Kidney epithelial cell (primary cell): Measurements from ENCODE around the gene SLC25A14. TPM values are rescaled to one million over a fixed set of nuclear protein-coding genes. Genes with fewer than 3 reads are reported as not detected.

ENCODE experiments used
- DNase-seq: peaks from one replicate; pipeline ENCODE4 v3.0.0-alpha.2; 2010; ENCODE audit warnings: low read depth
- H3K27me3 ChIP-seq: 2 replicates; pipeline ENCODE4 v1.6.0; 2011; ENCODE audit warnings: low read length; ENCODE audit not compliant: control insufficient read depth, insufficient read depth
- H3K36me3 ChIP-seq: 2 replicates; pipeline ENCODE4 v1.5.1; 2011; ENCODE audit warnings: low read length; ENCODE audit not compliant: control insufficient read depth, insufficient read depth
- H3K4me3 ChIP-seq: 2 replicates; pipeline ENCODE4 v1.5.1; 2011; ENCODE audit warnings: low read depth, mild to moderate bottlenecking, control low read depth, low read length
- total RNA-seq: library from RNA; depleted of rRNA; stranded (reverse); fragments of >200 nt; gene quantifications from 2 replicates; pipeline ENCODE4 v1.2.3, GENCODE V29; 2015
- TF ChIP-seq, protein P1 (sequence below): IDR thresholded peaks from 2 replicates; pipeline ENCODE4 v1.5.1; 2011; ENCODE audit warnings: mild to moderate bottlenecking, moderate library complexity, low read length, control low read depth, inconsistent platforms; ENCODE audit not compliant: insufficient read depth, poor library complexity, severe bottlenecking

The SLC25A14 gene, protein sequence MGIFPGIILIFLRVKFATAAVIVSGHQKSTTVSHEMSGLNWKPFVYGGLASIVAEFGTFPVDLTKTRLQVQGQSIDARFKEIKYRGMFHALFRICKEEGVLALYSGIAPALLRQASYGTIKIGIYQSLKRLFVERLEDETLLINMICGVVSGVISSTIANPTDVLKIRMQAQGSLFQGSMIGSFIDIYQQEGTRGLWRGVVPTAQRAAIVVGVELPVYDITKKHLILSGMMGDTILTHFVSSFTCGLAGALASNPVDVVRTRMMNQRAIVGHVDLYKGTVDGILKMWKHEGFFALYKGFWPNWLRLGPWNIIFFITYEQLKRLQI
- total RNA-seq, result 8.7 and 11.1 TPM in 2 replicates

DNA sequence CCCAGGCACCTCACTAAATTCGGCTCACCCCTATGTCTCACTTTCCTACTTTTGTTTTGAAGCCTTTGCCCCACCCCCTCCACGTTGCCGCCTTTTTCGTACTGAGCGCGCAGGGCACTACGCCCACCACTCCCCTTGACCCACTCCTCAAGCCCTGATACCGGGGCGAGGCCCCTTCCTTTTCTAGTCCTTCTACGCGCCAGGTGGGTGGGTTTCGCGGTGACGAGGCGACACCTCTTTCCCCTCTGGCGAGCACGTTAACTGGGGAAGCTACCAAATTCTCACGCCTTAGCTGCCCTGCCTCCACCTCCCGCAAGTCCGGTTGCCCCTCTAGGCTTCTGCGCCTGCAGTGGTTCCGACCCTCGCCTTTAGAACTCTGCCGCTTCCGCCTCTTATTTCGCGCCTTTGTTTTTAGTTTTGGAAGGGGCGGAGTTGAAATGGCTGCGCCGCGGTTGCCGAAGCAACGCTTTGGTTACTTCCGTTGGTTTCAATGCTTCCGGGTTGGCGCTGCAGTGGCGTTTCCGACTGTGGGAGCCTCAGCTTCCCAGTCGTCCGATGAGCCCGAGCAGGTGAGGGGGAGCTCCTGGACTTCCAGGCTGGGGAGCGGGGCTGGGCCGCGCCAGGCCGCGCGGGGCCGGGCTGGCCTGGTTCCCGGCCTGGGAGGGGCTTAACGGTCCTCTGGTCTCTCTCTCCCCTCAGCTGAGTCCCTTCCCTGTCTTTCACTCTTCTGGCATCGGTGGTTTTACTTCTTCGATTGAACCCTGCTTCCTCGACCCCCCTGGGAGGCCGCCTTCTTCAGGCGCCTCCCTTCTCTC, at the start of gene SLC25A14:
Gene SLC25A14 (plus strand): TSS at position 512 of the 815 bp plus-strand sequence. CDS start 360 bp downstream, outside the sequence.
- DNase-seq, result peak; percentile 45
- Histone ChIP-seq H3K27me3 (no peaks in the 10 kb centered on the region), H3K36me3 (no peaks in the 10 kb centered on the region), H3K4me3 (peak within 1 kb of the TSS; percentile 43)
- TF ChIP-seq, protein P1, sequence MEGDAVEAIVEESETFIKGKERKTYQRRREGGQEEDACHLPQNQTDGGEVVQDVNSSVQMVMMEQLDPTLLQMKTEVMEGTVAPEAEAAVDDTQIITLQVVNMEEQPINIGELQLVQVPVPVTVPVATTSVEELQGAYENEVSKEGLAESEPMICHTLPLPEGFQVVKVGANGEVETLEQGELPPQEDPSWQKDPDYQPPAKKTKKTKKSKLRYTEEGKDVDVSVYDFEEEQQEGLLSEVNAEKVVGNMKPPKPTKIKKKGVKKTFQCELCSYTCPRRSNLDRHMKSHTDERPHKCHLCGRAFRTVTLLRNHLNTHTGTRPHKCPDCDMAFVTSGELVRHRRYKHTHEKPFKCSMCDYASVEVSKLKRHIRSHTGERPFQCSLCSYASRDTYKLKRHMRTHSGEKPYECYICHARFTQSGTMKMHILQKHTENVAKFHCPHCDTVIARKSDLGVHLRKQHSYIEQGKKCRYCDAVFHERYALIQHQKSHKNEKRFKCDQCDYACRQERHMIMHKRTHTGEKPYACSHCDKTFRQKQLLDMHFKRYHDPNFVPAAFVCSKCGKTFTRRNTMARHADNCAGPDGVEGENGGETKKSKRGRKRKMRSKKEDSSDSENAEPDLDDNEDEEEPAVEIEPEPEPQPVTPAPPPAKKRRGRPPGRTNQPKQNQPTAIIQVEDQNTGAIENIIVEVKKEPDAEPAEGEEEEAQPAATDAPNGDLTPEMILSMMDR, result no peak

DNA sequence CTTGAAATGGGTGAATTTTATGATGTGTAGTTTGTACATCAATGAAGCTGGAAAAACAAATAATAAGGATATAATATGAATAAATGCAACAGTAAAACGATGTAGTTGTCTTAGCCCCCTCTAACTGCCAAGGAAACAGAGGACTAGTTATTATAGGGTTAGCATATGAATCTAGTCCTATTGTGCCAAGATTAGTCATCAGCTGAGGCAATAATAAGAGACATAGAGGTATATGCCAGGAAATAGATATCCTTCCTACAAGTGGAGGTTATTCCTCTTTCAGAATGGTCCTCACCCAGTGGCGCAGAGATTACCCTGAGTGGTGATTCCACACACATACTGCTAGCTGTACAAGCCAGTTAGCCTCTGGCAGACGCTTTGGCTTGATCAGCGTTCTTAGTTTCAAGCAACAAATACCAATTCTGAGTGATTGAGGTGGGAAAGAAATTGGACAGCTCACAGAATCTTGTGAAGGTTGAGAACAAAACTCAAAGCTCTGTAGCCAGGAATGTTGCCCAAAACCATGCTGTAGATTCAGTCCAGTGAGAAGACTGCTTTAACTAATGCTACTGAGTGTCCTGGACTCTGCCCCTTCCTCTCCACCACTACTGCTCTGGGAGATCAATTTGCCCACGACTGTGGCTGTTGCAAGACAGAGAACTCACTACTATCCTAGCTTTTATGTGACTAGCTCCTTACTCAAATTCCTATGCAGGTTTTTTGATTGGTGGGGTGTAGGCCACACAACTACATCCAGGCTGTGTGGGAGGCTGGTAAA, 44.0 kb upstream of the SLC25A14 start:
- TF ChIP-seq, protein P1, result no peak
- Histone ChIP-seq H3K27me3 (no peaks in the 10 kb centered on the region), H3K4me3 (no peak overlapping the region), H3K36me3 (no peaks in the 10 kb centered on the region)
- DNase-seq, result no peak

DNA sequence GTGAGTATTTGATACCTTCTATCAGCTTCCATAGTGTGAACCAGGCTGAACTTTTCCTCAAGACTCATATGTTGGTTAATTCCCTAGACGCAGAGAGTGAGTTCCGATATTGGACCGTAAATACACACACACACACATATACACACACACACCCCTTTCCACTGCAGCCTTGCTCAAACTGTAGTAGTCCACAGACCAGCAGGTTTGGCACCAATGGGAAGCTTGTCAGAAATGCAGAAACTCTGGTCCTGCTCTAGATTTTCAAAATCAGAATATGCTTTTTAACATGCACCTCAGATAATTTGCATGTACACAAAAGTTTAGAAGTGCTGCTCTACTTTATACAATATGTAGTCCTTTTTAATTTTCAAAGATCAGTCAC, 43.4 kb upstream of the SLC25A14 start:
- DNase-seq, result no peak
- H3K27me3 ChIP-seq, result no peaks in the 10 kb centered on the region
- H3K4me3 ChIP-seq, result no peak overlapping the region
- TF ChIP-seq, protein P1, result no peak
- H3K36me3 ChIP-seq, result no peaks in the 10 kb centered on the region

DNA sequence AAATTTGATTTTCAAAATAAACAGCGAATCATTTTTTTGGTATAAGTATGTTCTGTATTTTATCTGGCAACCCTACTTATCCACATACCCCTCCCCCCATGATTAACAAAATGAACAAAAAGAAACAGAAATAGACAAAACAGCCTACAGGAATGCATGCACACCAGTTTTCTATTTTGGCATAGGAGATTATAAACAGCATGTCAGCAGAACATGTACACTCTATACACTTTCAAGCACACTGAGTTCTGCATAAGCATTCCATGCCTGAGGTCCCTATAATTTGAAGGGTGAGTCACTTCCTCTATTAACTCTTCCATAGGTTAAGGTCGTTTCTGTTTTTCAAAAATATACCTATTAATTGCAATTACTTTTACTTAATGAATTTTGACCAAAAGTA, 43.0 kb upstream of the SLC25A14 start:
- Histone ChIP-seq H3K36me3 (no peaks in the 10 kb centered on the region), H3K4me3 (no peak overlapping the region), H3K27me3 (no peaks in the 10 kb centered on the region)
- no peak for DNase-seq
- TF ChIP-seq, protein P1, result no peak

DNA sequence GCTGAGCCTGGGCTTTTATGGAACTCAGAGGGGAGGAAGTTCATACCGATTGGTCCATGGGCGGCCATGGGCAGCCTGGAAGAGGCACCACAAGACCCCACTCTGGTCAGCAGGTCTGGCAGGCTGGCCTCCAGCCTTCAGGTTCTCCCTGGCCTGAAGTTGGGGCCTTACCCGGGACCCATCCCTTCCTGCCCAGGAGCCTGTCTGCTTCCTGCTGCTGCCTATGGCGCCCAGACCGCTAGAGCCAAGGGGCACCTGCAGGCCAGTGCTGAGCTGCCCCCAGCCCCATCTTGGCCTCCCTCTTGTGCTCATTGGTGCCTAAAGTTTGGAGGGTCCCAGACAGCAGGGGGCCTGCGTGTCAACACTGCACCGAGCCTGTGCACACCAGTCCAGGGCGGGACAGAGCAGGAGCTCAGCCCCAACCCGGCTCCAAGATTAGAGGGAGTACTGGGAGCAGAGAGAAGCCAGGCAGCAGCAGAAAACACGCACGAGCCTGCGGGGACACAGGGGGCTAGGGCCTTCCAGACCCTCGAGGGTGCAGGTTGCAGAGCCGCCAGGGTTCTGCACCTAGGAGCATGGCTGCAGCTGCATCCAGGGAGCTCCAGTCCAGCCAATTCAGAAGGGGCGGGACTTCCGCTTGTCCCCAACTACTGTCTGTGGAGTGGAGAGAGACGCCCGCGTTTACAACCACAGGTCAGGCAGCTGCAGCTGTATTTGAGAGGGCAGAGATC, 40.3 kb upstream of the SLC25A14 start:
- TF ChIP-seq, protein P1, result no peak
- H3K36me3 ChIP-seq, result no peaks in the 10 kb centered on the region
- DNase-seq, result no peak
- no peak overlapping the region for H3K4me3 ChIP-seq
- no peaks in the 10 kb centered on the region for H3K27me3 ChIP-seq
